Measurements from ENCODE around the gene IP6K3.

DNA sequence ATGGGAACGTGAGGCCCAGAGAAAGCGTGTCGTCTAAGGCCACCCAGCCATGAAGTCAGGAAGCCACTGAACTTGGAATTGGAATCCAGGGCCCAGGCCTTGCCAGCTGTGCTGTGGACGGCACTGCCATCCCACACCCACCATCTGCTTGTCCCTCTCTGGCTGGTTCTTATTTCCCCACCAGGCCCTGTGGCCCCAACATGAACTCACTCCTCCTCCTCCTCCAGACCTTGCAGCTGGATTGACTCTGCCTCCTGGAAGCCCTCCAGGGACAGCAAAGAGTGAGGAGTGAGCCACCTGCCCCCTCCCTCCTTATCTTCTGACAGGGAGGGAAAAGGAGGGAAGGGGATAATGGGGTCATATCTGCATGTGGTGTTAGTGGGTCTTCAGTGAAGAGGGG is 16.0 kb upstream of the IP6K3 start:
- TF ChIP-seq, protein P1, sequence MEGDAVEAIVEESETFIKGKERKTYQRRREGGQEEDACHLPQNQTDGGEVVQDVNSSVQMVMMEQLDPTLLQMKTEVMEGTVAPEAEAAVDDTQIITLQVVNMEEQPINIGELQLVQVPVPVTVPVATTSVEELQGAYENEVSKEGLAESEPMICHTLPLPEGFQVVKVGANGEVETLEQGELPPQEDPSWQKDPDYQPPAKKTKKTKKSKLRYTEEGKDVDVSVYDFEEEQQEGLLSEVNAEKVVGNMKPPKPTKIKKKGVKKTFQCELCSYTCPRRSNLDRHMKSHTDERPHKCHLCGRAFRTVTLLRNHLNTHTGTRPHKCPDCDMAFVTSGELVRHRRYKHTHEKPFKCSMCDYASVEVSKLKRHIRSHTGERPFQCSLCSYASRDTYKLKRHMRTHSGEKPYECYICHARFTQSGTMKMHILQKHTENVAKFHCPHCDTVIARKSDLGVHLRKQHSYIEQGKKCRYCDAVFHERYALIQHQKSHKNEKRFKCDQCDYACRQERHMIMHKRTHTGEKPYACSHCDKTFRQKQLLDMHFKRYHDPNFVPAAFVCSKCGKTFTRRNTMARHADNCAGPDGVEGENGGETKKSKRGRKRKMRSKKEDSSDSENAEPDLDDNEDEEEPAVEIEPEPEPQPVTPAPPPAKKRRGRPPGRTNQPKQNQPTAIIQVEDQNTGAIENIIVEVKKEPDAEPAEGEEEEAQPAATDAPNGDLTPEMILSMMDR (IDR thresholded peaks at IDR 0.05): no peak
- no peak for TF ChIP-seq POLR2A (IDR thresholded peaks at IDR 0.05)
